Smooth muscle cell (in vitro differentiated cells): ENCODE results near the gene NTSR1. TPM values are rescaled to one million over a fixed set of nuclear protein-coding genes. Genes with fewer than 3 reads are reported as not detected.

ENCODE experiments used
- DNase-seq: peaks from one replicate; lab custom pipeline; 2025; ENCODE audit not compliant: unreplicated experiment; lab: John Stamatoyannopoulos, UW
- H2AFZ ChIP-seq: fragments of 200-600 bp; sonication (generic); 2 replicates; pipeline ENCODE4 v1.6.0; 2016; ENCODE audit warnings: antibody characterized with exemption, low read depth, mild to moderate bottlenecking
- H3F3A ChIP-seq: fragments of 200-600 bp; sonication (generic); 2 replicates; pipeline ENCODE4 v1.6.0; 2017; ENCODE audit warnings: antibody characterized with exemption, low read depth
- H3K27ac ChIP-seq: fragments of 200-600 bp; sonication (generic); 2 replicates; pipeline ENCODE4 v1.5.1; 2016; ENCODE audit warnings: low read depth, mild to moderate bottlenecking
- H3K27me3 ChIP-seq: fragments of 200-600 bp; sonication (generic); 2 replicates; pipeline ENCODE4 v1.6.1; 2016; ENCODE audit warnings: low read depth, mild to moderate bottlenecking
- H3K36me3 ChIP-seq: fragments of 200-600 bp; sonication (generic); 2 replicates; pipeline ENCODE4 v1.5.1; 2016; ENCODE audit warnings: low read depth
- H3K4me1 ChIP-seq: fragments of 200-600 bp; sonication (generic); 2 replicates; pipeline ENCODE4 v1.5.1; 2016; ENCODE audit warnings: low read depth
- H3K4me2 ChIP-seq: fragments of 200-600 bp; sonication (generic); 2 replicates; pipeline ENCODE4 v1.6.0; 2016; ENCODE audit warnings: mild to moderate bottlenecking
- H3K4me3 ChIP-seq: fragments of 200-600 bp; sonication (generic); 2 replicates; pipeline ENCODE4 v1.5.1; 2016; ENCODE audit warnings: mild to moderate bottlenecking
- H3K79me2 ChIP-seq: fragments of 200-600 bp; sonication (generic); 2 replicates; pipeline ENCODE4 v1.6.0; 2016; ENCODE audit warnings: low read depth, mild to moderate bottlenecking
- H3K9ac ChIP-seq: fragments of 200-600 bp; sonication (generic); 2 replicates; pipeline ENCODE4 v1.6.0; 2016; ENCODE audit warnings: low read depth
- H3K9me3 ChIP-seq: fragments of 200-600 bp; sonication (generic); replicated peaks from 2 replicates; pipeline ENCODE4 v1.5.1; 2016; ENCODE audit warnings: low read depth
- H4K20me1 ChIP-seq: fragments of 200-600 bp; sonication (generic); 2 replicates; pipeline ENCODE4 v1.6.0; 2016; ENCODE audit warnings: low read depth
- WGBS: methylation state at CpG from one replicate; pipeline ENCODE4 v1.1.7; 2016; ENCODE audit warnings: low lambda C conversion rate; 5-methylcytosine and 5-hydroxymethylcytosine counted together
- polyA plus RNA-seq: library from polyadenylated mRNA; unstranded; fragments of >200 nt; fragmentation: Nextera tagmentation; extraction: Ambion mirVana; gene quantifications from 2 replicates; pipeline ENCODE4 v1.2.1, GENCODE V29; 2016
- total RNA-seq: library from RNA; depleted of rRNA; stranded (reverse); fragments of >200 nt; gene quantifications from 2 replicates; pipeline ENCODE4 v1.2.3, GENCODE V29; 2014
- TF ChIP-seq, protein P1 (sequence below): fragments of 200-600 bp; sonication (generic); IDR thresholded peaks from 2 replicates; pipeline ENCODE4 v1.5.1; 2017; ENCODE audit warnings: borderline replicate concordance, mild to moderate bottlenecking, antibody characterized with exemption; ENCODE audit not compliant: insufficient read depth, poor library complexity, severe bottlenecking

NTSR1 gene
- total and polyA plus RNA-seq, 2 experiments from 2014 or later, result 0.09 TPM; not detected in 1

DNA sequence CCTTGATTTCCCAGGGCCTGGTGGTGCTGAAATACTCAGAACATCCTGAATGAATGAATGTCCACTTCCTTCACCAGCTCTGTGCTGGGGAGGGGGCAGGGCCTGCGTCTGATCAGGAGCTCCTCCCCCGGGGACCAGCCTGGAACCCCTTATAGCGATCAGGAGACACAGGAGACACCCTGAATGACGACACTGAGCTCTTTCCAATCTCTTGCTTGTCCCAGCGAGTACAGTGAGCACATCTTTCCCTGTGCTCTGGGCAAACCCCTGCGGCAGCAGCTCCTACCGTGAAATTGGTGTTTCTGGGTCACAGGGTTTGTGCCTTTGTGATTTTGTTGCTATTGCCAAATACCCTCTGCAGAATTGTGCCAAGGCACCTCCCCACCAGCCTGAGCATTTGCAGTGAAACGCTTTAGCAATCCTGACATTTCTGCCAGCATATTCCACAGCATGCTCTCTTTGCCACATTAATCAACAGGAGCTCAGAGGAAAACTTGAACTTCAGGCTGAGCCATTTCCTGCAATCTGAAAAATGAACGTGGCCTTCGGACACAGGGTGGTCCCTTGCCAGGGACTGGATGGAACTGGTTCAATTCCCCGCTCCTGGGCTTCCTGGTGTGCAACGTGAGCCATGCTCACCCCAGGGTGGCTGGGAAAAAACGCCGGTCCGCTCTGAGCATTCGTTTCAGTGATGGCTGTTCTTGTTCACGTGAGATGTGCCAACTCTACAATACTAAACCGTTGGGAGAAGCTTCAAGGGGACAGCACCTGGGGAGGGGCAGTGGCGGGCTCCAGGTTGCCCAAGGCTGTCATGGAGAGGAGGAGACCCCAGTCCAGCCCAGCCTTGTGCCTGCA lies 64.6 kb downstream of the NTSR1 start:
- Histone ChIP-seq H2AFZ (no peak overlapping the region), H3K4me2 (no peak overlapping the region), H3K9ac (no peak overlapping the region)

DNA sequence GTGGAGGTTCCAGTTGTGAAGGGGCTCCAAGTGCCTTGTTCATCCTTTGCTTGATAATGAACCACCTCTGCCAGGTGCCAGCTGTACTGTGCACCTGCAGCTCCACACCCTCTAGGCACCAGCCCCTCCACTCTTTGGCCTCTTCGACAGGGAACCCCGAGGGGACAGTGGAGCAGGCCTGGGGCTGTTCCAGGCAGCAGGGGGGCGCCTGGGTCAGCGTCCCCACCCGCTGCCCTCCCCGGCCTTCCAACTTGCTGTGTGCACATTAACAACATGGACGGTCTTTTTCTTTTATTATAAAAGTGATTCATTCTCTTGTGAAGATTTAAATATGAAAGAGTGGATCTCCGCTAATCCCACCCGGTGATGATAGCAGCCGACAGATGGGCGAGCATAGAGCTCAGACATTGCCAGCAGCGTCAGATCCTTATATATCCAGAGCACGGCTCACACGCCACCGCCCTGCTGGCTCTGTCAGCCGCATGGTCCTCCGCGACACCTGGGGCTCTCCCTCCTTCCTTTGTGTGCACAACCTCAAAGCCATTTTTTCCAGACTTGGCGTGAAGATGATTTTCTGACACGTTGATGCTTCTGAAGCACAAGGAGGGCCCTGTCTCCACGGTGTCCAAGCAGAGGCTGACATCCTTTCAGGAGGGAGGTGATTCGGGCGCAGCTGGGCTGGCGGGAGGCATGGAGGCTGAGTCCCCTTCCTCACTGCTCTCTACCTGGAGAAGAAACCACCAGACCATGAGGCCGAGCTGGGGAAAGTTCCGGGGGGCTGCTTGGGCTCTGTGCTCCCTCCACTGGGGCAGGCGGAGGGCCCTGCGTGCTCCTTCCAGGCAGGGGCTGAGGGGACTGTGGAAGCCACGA lies 65.4 kb downstream of the NTSR1 start:
- Histone ChIP-seq H3K79me2 (no peaks in the 10 kb centered on the region), H3K27ac (no peak overlapping the region), H3K27me3 (no peaks in the 10 kb centered on the region), H3K4me1 (no peaks in the 10 kb centered on the region), H3K9me3 (no peaks in the 10 kb centered on the region), H3K4me2 (no peak overlapping the region), H3K4me3 (no peak overlapping the region), H3F3A (no peaks in the 10 kb centered on the region), H3K9ac (no peak overlapping the region), H3K36me3 (no peaks in the 10 kb centered on the region), H2AFZ (no peak overlapping the region), H4K20me1 (no peaks in the 10 kb centered on the region)
- TF ChIP-seq, protein P1, sequence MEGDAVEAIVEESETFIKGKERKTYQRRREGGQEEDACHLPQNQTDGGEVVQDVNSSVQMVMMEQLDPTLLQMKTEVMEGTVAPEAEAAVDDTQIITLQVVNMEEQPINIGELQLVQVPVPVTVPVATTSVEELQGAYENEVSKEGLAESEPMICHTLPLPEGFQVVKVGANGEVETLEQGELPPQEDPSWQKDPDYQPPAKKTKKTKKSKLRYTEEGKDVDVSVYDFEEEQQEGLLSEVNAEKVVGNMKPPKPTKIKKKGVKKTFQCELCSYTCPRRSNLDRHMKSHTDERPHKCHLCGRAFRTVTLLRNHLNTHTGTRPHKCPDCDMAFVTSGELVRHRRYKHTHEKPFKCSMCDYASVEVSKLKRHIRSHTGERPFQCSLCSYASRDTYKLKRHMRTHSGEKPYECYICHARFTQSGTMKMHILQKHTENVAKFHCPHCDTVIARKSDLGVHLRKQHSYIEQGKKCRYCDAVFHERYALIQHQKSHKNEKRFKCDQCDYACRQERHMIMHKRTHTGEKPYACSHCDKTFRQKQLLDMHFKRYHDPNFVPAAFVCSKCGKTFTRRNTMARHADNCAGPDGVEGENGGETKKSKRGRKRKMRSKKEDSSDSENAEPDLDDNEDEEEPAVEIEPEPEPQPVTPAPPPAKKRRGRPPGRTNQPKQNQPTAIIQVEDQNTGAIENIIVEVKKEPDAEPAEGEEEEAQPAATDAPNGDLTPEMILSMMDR, result no peak
- 90% methylated on average over 28 of the region's 29 CpGs for WGBS
- DNase-seq, result no peak

More for the DNA sequence above, 64.6 kb downstream of the NTSR1 start:
- H3K9me3 ChIP-seq, result no peaks in the 10 kb centered on the region
- no peaks in the 10 kb centered on the region for H3F3A ChIP-seq
- H3K27ac ChIP-seq, result no peak overlapping the region
- H3K27me3 ChIP-seq, result no peaks in the 10 kb centered on the region
- H3K4me1 ChIP-seq, result peaks cover 7% of the 10 kb centered on the region
- no peaks in the 10 kb centered on the region for H4K20me1 ChIP-seq
- DNase-seq, result no peak
- H3K4me3 ChIP-seq, result no peak overlapping the region
- no peaks in the 10 kb centered on the region for H3K36me3 ChIP-seq
- no peaks in the 10 kb centered on the region for H3K79me2 ChIP-seq
- WGBS, result 85% methylated on average over 19 of the region's 19 CpGs
- TF ChIP-seq, protein P1, result no peak

DNA sequence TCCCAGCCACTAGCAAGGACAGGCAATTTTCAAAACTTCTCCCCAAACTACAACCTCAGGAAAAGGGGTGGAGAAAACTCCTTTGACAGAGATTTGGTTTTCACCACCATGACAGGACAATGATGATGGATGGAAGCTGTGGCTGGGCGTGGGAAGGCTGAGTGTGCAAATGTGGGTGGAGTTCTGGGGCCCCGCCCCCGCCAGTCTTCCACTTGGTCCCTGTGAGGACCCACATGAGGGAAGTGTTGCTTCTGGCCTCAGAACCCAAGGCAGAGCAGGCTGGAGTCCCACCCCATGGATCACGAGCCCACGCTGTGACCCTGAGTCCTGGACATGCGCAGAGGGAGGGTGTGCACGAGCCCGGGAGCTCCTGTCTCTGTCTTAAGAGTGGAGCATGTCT lies 66.1 kb downstream of the NTSR1 start:
- WGBS, result 81% methylated on average over 8 of the region's 8 CpGs
- no peaks in the 10 kb centered on the region for H3K9me3 ChIP-seq
- TF ChIP-seq, protein P1, result no peak

More for the DNA sequence above, 66.1 kb downstream of the NTSR1 start:
- Histone ChIP-seq H2AFZ (no peak overlapping the region), H3K4me3 (no peak overlapping the region), H3K9ac (no peak overlapping the region), H3K79me2 (no peaks in the 10 kb centered on the region), H4K20me1 (no peaks in the 10 kb centered on the region), H3K4me1 (no peaks in the 10 kb centered on the region), H3K4me2 (no peak overlapping the region), H3K27me3 (no peaks in the 10 kb centered on the region), H3K27ac (no peak overlapping the region), H3K36me3 (no peaks in the 10 kb centered on the region), H3F3A (no peaks in the 10 kb centered on the region)
- DNase-seq, result no peak
